Measurements from ENCODE around the gene BACH2. TPM values are rescaled to one million over a fixed set of nuclear protein-coding genes. Genes with fewer than 3 reads are reported as not detected.
A peak's percentile ranks its signal among the peaks of the same experiment; 100 is the strongest.

BACH2 gene
- total RNA-seq, 4 donors from 2014 or later, result 3.6 to 13.4 (median 7.5) TPM

GRCh38 chr6:90278129-90278528 lies 18.5 kb downstream of the BACH2 start:
- no peaks in the 10 kb centered on the region for H3K9me3 ChIP-seq
- ATAC-seq (peak in 1 of 2 donors; percentile 51), DNase-seq (no peak)
- peak overlapping the region in 2 of 4 donors; percentile 5 to 12 for H3K4me3 ChIP-seq
- H3K36me3 ChIP-seq, result no peaks in the 10 kb centered on the region
- peak overlapping the region; percentile 58 to 79 (median 70) for H3K27ac ChIP-seq
- peaks cover 18 to 29% of the 10 kb centered on the region in 2 donors for H3K4me1 ChIP-seq
- TF ChIP-seq POLR2A (IDR thresholded peaks at IDR 0.05), result no peak
- no peak for TF ChIP-seq CTCF (IDR thresholded peaks at IDR 0.05 in 4 of 5, conservative IDR thresholded peaks at IDR 0.05 in 1 of 5)
- in situ Hi-C loops (cut with MboI; ENCODE audit: low sequenced_read_pairs in 4 of 4), result loop anchor here in 2 of 4 donors (25.0 kb wide), 2 partner anchors 166 to 316 kb away; no protein-coding TSS in a partner anchor
- intact Hi-C loops (cut with DNase I; ENCODE audit: low total_unique reads), result no loop called here
- H3K27me3 ChIP-seq, result no peaks in the 10 kb centered on the region

DNA sequence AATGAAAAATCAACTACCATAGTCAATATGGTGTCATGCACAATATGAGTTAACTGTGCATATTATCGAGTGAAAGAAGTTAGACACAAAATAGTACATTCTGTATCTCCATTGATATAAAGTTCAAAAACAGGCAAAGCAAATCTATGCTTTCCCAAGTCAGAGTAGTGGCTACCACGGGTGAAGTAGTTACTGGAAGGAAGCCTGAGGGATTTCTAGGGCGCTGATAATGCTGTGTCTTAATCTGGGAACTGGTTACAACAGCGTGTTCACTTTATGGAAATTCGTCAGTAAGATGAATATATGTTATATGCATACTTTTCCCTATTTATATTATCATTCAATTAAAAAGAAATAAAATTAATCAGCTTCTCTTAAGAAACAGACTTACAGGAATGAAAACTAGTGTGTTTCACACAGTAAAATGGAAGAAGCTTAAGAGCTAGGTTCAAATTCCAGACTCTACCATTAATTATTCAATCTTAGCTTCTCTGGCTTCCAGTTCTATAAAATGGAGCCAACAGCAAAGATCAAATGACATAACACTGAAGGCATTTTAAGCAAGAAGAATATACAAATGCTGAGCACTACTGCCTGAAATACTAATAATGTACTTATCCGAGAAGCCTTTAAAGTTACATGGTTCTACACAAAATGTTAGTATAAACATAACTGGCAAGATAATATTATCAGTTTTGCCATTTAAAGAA lies 19.2 kb downstream of the BACH2 start:
- Histone ChIP-seq H3K4me1 (peaks cover 18 to 29% of the 10 kb centered on the region in 2 donors), H3K27ac (peak overlapping the region; percentile 58 to 79 (median 70)), H3K9me3 (no peaks in the 10 kb centered on the region), H3K36me3 (no peaks in the 10 kb centered on the region), H3K4me3 (peak overlapping the region in 2 of 4 donors; percentile 3 to 5), H3K27me3 (no peaks in the 10 kb centered on the region)
- in situ Hi-C loops (cut with MboI; ENCODE audit: low sequenced_read_pairs in 4 of 4) (loop anchor here in 2 of 4 donors (25.0 kb wide), 2 partner anchors 165 to 315 kb away; no protein-coding TSS in a partner anchor), intact Hi-C loops (cut with DNase I; ENCODE audit: low total_unique reads) (no loop called here)
- ATAC-seq, result peak; percentile 50 to 53
- DNase-seq, result no peak
- TF ChIP-seq POLR2A (IDR thresholded peaks at IDR 0.05) (no peak), CTCF (IDR thresholded peaks at IDR 0.05 in 4 of 5, conservative IDR thresholded peaks at IDR 0.05 in 1 of 5) (no peak)

DNA sequence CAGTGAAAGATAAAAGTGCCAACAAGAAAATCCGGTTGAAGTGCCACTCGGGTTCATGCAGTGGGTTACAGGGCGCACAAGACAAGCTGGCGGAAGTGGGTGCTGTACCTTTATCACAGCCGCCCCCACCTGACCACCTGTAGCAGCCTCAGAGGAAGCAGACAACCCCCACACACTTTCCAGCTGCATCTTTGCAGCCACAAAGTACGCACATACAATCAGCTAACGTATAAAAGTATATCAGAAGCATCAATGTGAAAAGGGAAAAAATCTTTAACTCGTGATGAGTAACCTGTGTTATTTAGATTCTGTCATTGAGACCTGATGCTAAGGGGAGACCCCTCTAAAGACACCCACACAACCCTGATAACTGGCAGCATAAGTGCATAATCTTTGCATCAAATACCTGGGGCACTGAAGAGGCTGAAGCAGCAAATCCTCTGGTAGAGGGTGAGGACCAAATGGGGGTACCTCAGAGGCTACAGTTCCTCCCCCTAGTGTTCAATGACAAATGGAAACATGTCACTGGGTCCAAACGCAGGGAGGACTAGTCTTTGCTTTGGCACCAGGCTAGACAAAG lies 22.1 kb downstream of the BACH2 start:
- Histone ChIP-seq H3K4me1 (peaks cover 17 to 24% of the 10 kb centered on the region in 2 donors), H3K27me3 (no peaks in the 10 kb centered on the region), H3K9me3 (no peaks in the 10 kb centered on the region), H3K4me3 (no peak overlapping the region), H3K27ac (peak overlapping the region in 2 of 4 donors; percentile 14 to 51), H3K36me3 (no peaks in the 10 kb centered on the region)
- intact Hi-C loops (cut with DNase I; ENCODE audit: low total_unique reads), result no loop called here
- in situ Hi-C loops (cut with MboI; ENCODE audit: low sequenced_read_pairs in 4 of 4), result loop anchor here in 2 of 4 donors (25.0 kb wide), 2 partner anchors 162 to 312 kb away; no protein-coding TSS in a partner anchor
- TF ChIP-seq CTCF (IDR thresholded peaks at IDR 0.05 in 4 of 5, conservative IDR thresholded peaks at IDR 0.05 in 1 of 5), result peak in 1 of 5 experiments; percentile 12
- no peak for TF ChIP-seq POLR2A (IDR thresholded peaks at IDR 0.05)
- ATAC-seq (no peak), DNase-seq (peak in 1 of 2 donors; percentile 27)

- peak overlapping the region in 2 of 4 donors; percentile 7 to 51 for H3K27ac ChIP-seq
- no peaks in the 10 kb centered on the region for H3K27me3 ChIP-seq
- DNase-seq (no peak), ATAC-seq (no peak)
- intact Hi-C loops (cut with DNase I; ENCODE audit: low total_unique reads) (no loop called here), in situ Hi-C loops (cut with MboI; ENCODE audit: low sequenced_read_pairs in 4 of 4) (no loop called here)
- no peaks in the 10 kb centered on the region for H3K9me3 ChIP-seq
- TF ChIP-seq CTCF (IDR thresholded peaks at IDR 0.05 in 4 of 5, conservative IDR thresholded peaks at IDR 0.05 in 1 of 5) (no peak), POLR2A (IDR thresholded peaks at IDR 0.05) (no peak)
- H3K4me1 ChIP-seq, result peaks cover 23 to 24% of the 10 kb centered on the region in 2 donors
- H3K4me3 ChIP-seq, result no peak overlapping the region
- H3K36me3 ChIP-seq, result no peaks in the 10 kb centered on the region
These were observed 22.8 kb downstream of the BACH2 start for GRCh38 chr6:90273863-90274262.
